Colonic mucosa (tissue), 4 donors: ENCODE results near the gene PUSL1. TPM values are rescaled to one million over a fixed set of nuclear protein-coding genes. Genes with fewer than 3 reads are reported as not detected.

Experiments
- DNase-seq: peaks from one replicate; pipeline ENCODE4 v3.0.0-alpha.2; 2020
- H3K27ac ChIP-seq: fragments of 200-600 bp; one replicate; pipeline ENCODE4 v1.8.0; 2021
- H3K27me3 ChIP-seq: fragments of 200-600 bp; one replicate; pipeline ENCODE4 v1.8.0; 2021
- H3K36me3 ChIP-seq: fragments of 200-600 bp; one replicate; pipeline ENCODE4 v1.8.0; 2021
- H3K4me1 ChIP-seq: fragments of 200-600 bp; one replicate; pipeline ENCODE4 v1.8.0; 2021; ENCODE audit warnings: mild to moderate bottlenecking
- H3K4me3 ChIP-seq: fragments of 200-600 bp; one replicate; pipeline ENCODE4 v1.8.0; 2021
- H3K9ac ChIP-seq, 2 donors: one replicate each; pipeline ENCODE4 v1.7.0; 2013; ENCODE audit warnings: control low read depth in 2 of 2, low read depth in 2 of 2, low read length in 2 of 2
- H3K9me3 ChIP-seq: fragments of 200-600 bp; one replicate; pipeline ENCODE4 v1.8.0; 2021
- CTCF ChIP-seq: fragments of 200-600 bp; IDR thresholded peaks from one replicate; pipeline ENCODE4 v1.8.0; 2022; ENCODE audit warnings: antibody characterized with exemption, mild to moderate bottlenecking
- intact Hi-C: fragments of 100-400 bp; cut with DNase I; formaldehyde crosslinking; loops from one replicate; pipeline ENCODE4 v1.14.1; 2022
- total RNA-seq, 2 donors: library from RNA; stranded (reverse); fragmentation: NEBNext Ultra II Directional in 1 of 2; extraction: Animal tissue kit (Norgen Biotek cat#: 25700) in 1 of 2; gene quantifications; one replicate each; pipeline ENCODE4 v1.2.1, GENCODE V29; 2021
- donor health status: healthy.
- donor health status: DM: no; HTN: no; CAD: no.
- donor health status: DM: no; HTN: no; CAD: no.

PUSL1 gene
- total RNA-seq, 2 donors from 2014 or later = 14.3 to 35.8 TPM

DNA sequence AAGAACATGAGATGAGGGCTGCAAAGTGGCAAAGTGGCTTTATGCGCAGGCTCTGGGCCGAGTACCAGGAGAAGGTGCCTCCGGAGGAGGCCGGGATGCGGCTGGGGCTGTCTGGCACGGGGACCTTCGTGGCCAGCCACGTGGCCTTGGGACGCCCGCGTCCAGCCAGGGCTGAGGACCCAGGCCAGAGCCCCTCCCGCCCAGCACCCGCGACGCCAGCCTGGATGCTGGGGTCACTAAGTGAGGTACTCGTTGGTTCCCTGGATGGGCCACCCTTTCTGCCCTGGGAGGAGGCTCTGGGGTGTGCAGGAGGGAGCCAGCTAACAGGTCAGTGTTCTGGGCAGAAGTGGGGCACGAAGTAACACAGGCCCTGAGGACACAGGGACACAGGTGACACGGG is 15.5 kb upstream of the PUSL1 start:
- DNase-seq = no peak
- TF ChIP-seq CTCF = no peak
- Histone ChIP-seq H3K9ac (no peak overlapping the region), H3K4me3 (no peak overlapping the region), H3K4me1 (peaks cover 6% of the 10 kb centered on the region), H3K27me3 (no peaks in the 10 kb centered on the region), H3K36me3 (no peaks in the 10 kb centered on the region), H3K27ac (no peak overlapping the region), H3K9me3 (no peaks in the 10 kb centered on the region)
- intact Hi-C loops = loop anchor here (5.0 to 10.0 kb wide), 2 partner anchors 171 to 308 kb away; partner anchors contain the start of gene PERM1

- no peak overlapping the region for H3K4me3 ChIP-seq
- H3K4me1 ChIP-seq = peaks cover 6% of the 10 kb centered on the region
- H3K9me3 ChIP-seq = no peaks in the 10 kb centered on the region
- intact Hi-C loops = loop anchor here (5.0 to 10.0 kb wide), 2 partner anchors 171 to 309 kb away; partner anchors contain the start of gene PERM1
- H3K9ac ChIP-seq = no peak overlapping the region
- H3K36me3 ChIP-seq = no peaks in the 10 kb centered on the region
- no peak for TF ChIP-seq CTCF
- no peak overlapping the region for H3K27ac ChIP-seq
- DNase-seq = no peak
- H3K27me3 ChIP-seq = no peaks in the 10 kb centered on the region
These were observed 14.8 kb upstream of the PUSL1 start for GRCh38 chr1:1293263-1294249.

GRCh38 chr1:1294250-1294890 is 14.0 kb upstream of the PUSL1 start:
- Histone ChIP-seq H3K36me3 (no peaks in the 10 kb centered on the region), H3K27ac (no peak overlapping the region), H3K9ac (no peak overlapping the region), H3K4me3 (no peak overlapping the region), H3K27me3 (no peaks in the 10 kb centered on the region), H3K4me1 (peaks cover 6% of the 10 kb centered on the region), H3K9me3 (no peaks in the 10 kb centered on the region)
- DNase-seq = no peak
- no peak for TF ChIP-seq CTCF
- intact Hi-C loops = loop anchor here (5.0 to 10.0 kb wide), 2 partner anchors 172 to 310 kb away; partner anchors contain the start of gene PERM1

GRCh38 chr1:1295154-1295923 is 13.1 kb upstream of the PUSL1 start:
- intact Hi-C loops = loop anchor here (10.0 kb wide), 1 partner anchor 311 kb away; the partner anchor contains the start of gene PERM1
- no peak for DNase-seq
- H3K36me3 ChIP-seq = no peaks in the 10 kb centered on the region
- no peak for TF ChIP-seq CTCF
- H3K4me1 ChIP-seq = peaks cover 6% of the 10 kb centered on the region
- H3K9me3 ChIP-seq = no peaks in the 10 kb centered on the region
- no peak overlapping the region for H3K4me3 ChIP-seq
- no peak overlapping the region for H3K27ac ChIP-seq
- no peak overlapping the region for H3K9ac ChIP-seq
- H3K27me3 ChIP-seq = no peaks in the 10 kb centered on the region
